HCT116 (cell line): Measurements from ENCODE around the gene MMEL1. TPM values are rescaled to one million over a fixed set of nuclear protein-coding genes. Genes with fewer than 3 reads are reported as not detected.

Experiments used
- ATAC-seq: fragments of 200-7000 bp; cut with Tn5 transposase; 2 replicates; pipeline ENCODE4 v1.9.1; 2020; ENCODE audit warnings: mild to moderate bottlenecking, moderate library complexity
- BruUV-seq: library from RNA; stranded (reverse); fragments of 400-500 nt; replicated peaks from 2 replicates; lab custom pipeline; 2021; lab: Mats Ljungman, UMichigan
- CTCF ChIA-PET: fragments of 300-600 bp; sonication (Branson Sonifier 250); formaldehyde crosslinking; loops from one replicate; lab custom pipeline; 2021; ENCODE audit warnings: antibody characterized with exemption; lab: Charles Lee
- POLR2A ChIA-PET: fragments of 300-600, 350-600 bp; sonication (Branson Sonifier 250); formaldehyde crosslinking; loops from one replicate; lab custom pipeline; 2021; ENCODE audit warnings: antibody characterized with exemption; lab: Charles Lee
- RAD21 ChIA-PET, 2 experiments: fragments of 300-600 bp; sonication (Branson Sonifier 250); formaldehyde crosslinking; loops; one replicate each; lab custom pipeline; 2023; ENCODE audit warnings: low total read pairs in 2 of 2; ENCODE audit not compliant: uncharacterized antibody in 2 of 2, unreplicated experiment in 2 of 2, low non-redundant PET in 1 of 2; lab: Charles Lee
- DNase-seq: peaks from one replicate; pipeline ENCODE4 v3.0.0-alpha.2; 2010; ENCODE audit warnings: low read depth, low spot score
- H2AFZ ChIP-seq: fragments of 200-600 bp; shearing (Covaris generic), sonication (generic); 2 replicates; pipeline ENCODE4 v1.6.1; 2017; ENCODE audit warnings: low read depth, mixed run types, mixed read lengths, antibody characterized with exemption, low read length; ENCODE audit not compliant: poor library complexity, severe bottlenecking
- H3K27ac ChIP-seq: 2 replicates; pipeline ENCODE4 v1.5.1; 2012; ENCODE audit warnings: low read depth, low read length
- H3K27me3 ChIP-seq: fragments of 200-600 bp; sonication (generic); 2 replicates; pipeline ENCODE4 v1.6.1; 2016; ENCODE audit warnings: mixed run types, low read length, mixed read lengths; ENCODE audit not compliant: insufficient read depth
- H3K36me3 ChIP-seq, 2 experiments: fragments of 200-500 bp in 1 of 2; fragments of 200-600 bp in 1 of 2; sonication (Bioruptor generic) in 1 of 2; sonication (generic) in 1 of 2; 2 replicates each; pipeline versions ENCODE4 v1.5.1 to v1.6.1; 2014 to 2016; ENCODE audit warnings: low read length in 2 of 2, inconsistent platforms in 1 of 2, mixed read lengths in 1 of 2, mixed run types in 1 of 2; ENCODE audit not compliant: insufficient read depth in 2 of 2, control insufficient read depth in 1 of 2
- H3K4me1 ChIP-seq, 2 experiments: fragments of 200-600 bp in 1 of 2; sonication (generic) in 1 of 2; 2 replicates each; pipeline versions ENCODE4 v1.5.1 to v1.6.1; 2012 to 2017; ENCODE audit warnings: low read length in 2 of 2, inconsistent platforms in 1 of 2, mild to moderate bottlenecking in 1 of 2, mixed read lengths in 1 of 2, mixed run types in 1 of 2, moderate library complexity in 1 of 2; ENCODE audit not compliant: insufficient read depth in 2 of 2, control insufficient read depth in 1 of 2
- H3K4me2 ChIP-seq: fragments of 200-600 bp; sonication (generic); 2 replicates; pipeline ENCODE4 v1.6.1; 2017; ENCODE audit warnings: mixed run types, low read length, mixed read lengths
- H3K4me3 ChIP-seq, 2 experiments: fragments of 200-600 bp in 1 of 2; sonication (generic) in 1 of 2; replicated peaks in 1 of 2; 2 replicates each; pipeline ENCODE4 v1.5.1; 2011 to 2016; ENCODE audit warnings: low read length in 2 of 2, control low read depth in 1 of 2, low read depth in 1 of 2, mild to moderate bottlenecking in 1 of 2, mixed read lengths in 1 of 2, mixed run types in 1 of 2
- H3K79me2 ChIP-seq: fragments of 200-600 bp; sonication (generic); 2 replicates; pipeline ENCODE4 v1.6.1; 2017; ENCODE audit warnings: mild to moderate bottlenecking, mixed run types, low read length, moderate library complexity, mixed read lengths; ENCODE audit not compliant: insufficient read depth
- H3K9ac ChIP-seq: fragments of 200-600 bp; sonication (generic); 2 replicates; pipeline ENCODE4 v1.6.1; 2016; ENCODE audit warnings: low read length, mixed read lengths
- H3K9me2 ChIP-seq: fragments of 200-600 bp; sonication (generic), shearing (Covaris generic); 2 replicates; pipeline ENCODE4 v1.6.1; 2017; ENCODE audit warnings: mixed run types, mild to moderate bottlenecking, moderate library complexity; ENCODE audit not compliant: insufficient read depth
- H3K9me3 ChIP-seq, 2 experiments: fragments of 200-500 bp in 1 of 2; fragments of 200-600 bp in 1 of 2; sonication (Bioruptor generic) in 1 of 2; sonication (generic) in 1 of 2; 2 replicates each; pipeline ENCODE4 v1.6.1; 2014 to 2017; ENCODE audit warnings: low read length in 2 of 2, mixed read lengths in 2 of 2, inconsistent platforms in 1 of 2, low read depth in 1 of 2, mild to moderate bottlenecking in 1 of 2, mixed run types in 1 of 2, moderate library complexity in 1 of 2; ENCODE audit not compliant: control insufficient read depth in 1 of 2, insufficient read depth in 1 of 2
- H4K20me1 ChIP-seq: fragments of 200-600 bp; sonication (generic), shearing (Covaris generic); 2 replicates; pipeline ENCODE4 v1.6.1; 2017; ENCODE audit warnings: mixed run types, mild to moderate bottlenecking, moderate library complexity; ENCODE audit not compliant: insufficient read depth
- CBX3 ChIP-seq: IDR thresholded peaks from 2 replicates; pipeline ENCODE4 v1.6.1; 2012; ENCODE audit warnings: low read depth
- CTCF ChIP-seq, 3 experiments: fragments of 200-600 bp in 1 of 3; sonication (generic) in 1 of 3; IDR thresholded peaks in 2 of 3; conservative IDR thresholded peaks in 1 of 3; 2 replicates each; pipeline ENCODE4 v1.5.1; 2012 to 2017; ENCODE audit warnings: low read depth in 2 of 3, low read length in 2 of 3, antibody characterized with exemption in 1 of 3, borderline replicate concordance in 1 of 3, control low read depth in 1 of 3, mild to moderate bottlenecking in 1 of 3, mixed read lengths in 1 of 3, mixed run types in 1 of 3, moderate library complexity in 1 of 3; ENCODE audit not compliant: insufficient read depth in 1 of 3
- EGR1 ChIP-seq: IDR thresholded peaks from 2 replicates; pipeline ENCODE4 v1.6.1; 2012; ENCODE audit warnings: low read depth
- ELF1 ChIP-seq: IDR thresholded peaks from 2 replicates; pipeline ENCODE4 v1.6.1; 2012; ENCODE audit warnings: low read depth, borderline replicate concordance
- RAD21 ChIP-seq: IDR thresholded peaks from 2 replicates; pipeline ENCODE4 v1.6.1; 2012; ENCODE audit warnings: low read depth, mild to moderate bottlenecking
- REST ChIP-seq: IDR thresholded peaks from 2 replicates; pipeline ENCODE4 v1.6.1; 2012; ENCODE audit warnings: low read depth
- YY1 ChIP-seq: IDR thresholded peaks from 2 replicates; pipeline ENCODE4 v1.6.1; 2011; ENCODE audit warnings: low read length, low read depth, moderate library complexity, mild to moderate bottlenecking; ENCODE audit not compliant: insufficient replicate concordance; ENCODE audit errors: extremely low read depth
- intact Hi-C: fragments of 100-400 bp; cut with micrococcal nuclease; formaldehyde crosslinking; loops from 2 replicates; pipeline ENCODE4 v1.10.0; 2022
- total RNA-seq: library from RNA; stranded (reverse); gene quantifications from one replicate; pipeline ENCODE4 v1.2.1, GENCODE V29; 2021; ENCODE audit not compliant: unreplicated experiment

Gene MMEL1
- total RNA-seq, 1 experiment from 2014 or later: 2.7 TPM

GRCh38 chr1:2563205-2563604 is 69.6 kb downstream of the MMEL1 start (continued):
- TF ChIP-seq REST: no peak

- Histone ChIP-seq H3K9ac (no peak overlapping the region), H3K79me2 (no peaks in the 10 kb centered on the region), H3K4me1 (no peaks in the 10 kb centered on the region), H2AFZ (no peak overlapping the region), H3K4me2 (no peak overlapping the region), H3K9me2 (no peaks in the 10 kb centered on the region), H3K4me3 (no peak overlapping the region), H3K27me3 (no peaks in the 10 kb centered on the region), H3K27ac (no peak overlapping the region), H3K9me3 (no peaks in the 10 kb centered on the region), H4K20me1 (no peaks in the 10 kb centered on the region), H3K36me3 (no peaks in the 10 kb centered on the region)
- BruUV-seq: no TSS peak
- ChIA-PET CTCF (no interaction called here), POLR2A (no interaction called here)
- intact Hi-C loops: no loop called here
- peak; percentile 80 for ATAC-seq
- no peak for TF ChIP-seq EGR1
- peak in 2 of 3 experiments; percentile 58 to 74; a peak in 4 of 6 replicates for TF ChIP-seq CTCF (IDR thresholded peaks at IDR 0.05 in 2 of 3, conservative IDR thresholded peaks at IDR 0.05 in 1 of 3; ENCODE audit: borderline replicate concordance in 1 of 3, insufficient read depth in 1 of 3, low read depth in 2 of 3, low read length in 2 of 3)
- no peak for TF ChIP-seq YY1
- no peak for TF ChIP-seq ELF1
- no peak for TF ChIP-seq CBX3
- no peak; the same call in 1 of the 2 replicates for TF ChIP-seq RAD21
- TF ChIP-seq, all 23 proteins: peak for 1
- no peak for DNase-seq
- RAD21 ChIA-PET: interaction anchor here in 1 of 2 experiments (0.6 kb wide), 1 partner anchor 16 kb away, joined by 5 read pairs; no protein-coding TSS in a partner anchor
These were observed 70.6 kb downstream of the MMEL1 start for GRCh38 chr1:2561898-2562895.
